Measurements from ENCODE around the gene GPC6.

Gene GPC6

DNA sequence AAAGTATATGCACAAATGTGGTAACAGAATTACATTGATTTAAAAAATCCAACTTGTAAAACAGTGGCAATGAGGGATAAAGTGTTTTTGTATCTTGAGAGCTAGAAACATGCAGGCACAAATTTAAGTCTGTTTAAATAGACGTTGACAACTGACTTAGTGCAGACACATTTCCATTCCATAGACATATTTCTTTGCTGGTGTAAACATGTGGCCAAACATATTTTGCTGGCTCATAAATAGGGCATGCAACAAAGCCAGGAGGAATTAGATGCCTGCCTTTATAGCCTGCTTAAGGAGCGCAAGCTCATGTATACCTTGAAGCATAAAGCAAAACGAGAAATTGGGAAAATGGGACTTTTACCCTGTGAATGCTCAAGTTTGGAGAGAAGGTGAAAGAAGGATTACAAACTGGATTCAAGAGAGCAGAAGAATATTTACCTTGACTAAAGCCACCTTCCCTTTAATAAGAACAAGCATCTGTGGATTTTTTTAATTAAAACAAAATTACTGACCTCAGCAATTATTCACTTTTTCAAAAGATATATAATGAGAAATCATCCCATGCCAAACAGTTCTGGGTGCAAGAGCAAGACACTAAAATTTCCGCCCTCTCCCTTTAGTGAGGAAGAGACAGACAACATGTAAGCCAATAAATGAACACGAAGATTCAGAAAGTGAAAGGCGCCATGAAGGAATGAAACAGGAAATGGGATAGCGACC, 1181.9 kb downstream of the GPC6 start:
- no peak for DNase-seq (ENCODE audit: low read depth)
- TF ChIP-seq, protein P1, sequence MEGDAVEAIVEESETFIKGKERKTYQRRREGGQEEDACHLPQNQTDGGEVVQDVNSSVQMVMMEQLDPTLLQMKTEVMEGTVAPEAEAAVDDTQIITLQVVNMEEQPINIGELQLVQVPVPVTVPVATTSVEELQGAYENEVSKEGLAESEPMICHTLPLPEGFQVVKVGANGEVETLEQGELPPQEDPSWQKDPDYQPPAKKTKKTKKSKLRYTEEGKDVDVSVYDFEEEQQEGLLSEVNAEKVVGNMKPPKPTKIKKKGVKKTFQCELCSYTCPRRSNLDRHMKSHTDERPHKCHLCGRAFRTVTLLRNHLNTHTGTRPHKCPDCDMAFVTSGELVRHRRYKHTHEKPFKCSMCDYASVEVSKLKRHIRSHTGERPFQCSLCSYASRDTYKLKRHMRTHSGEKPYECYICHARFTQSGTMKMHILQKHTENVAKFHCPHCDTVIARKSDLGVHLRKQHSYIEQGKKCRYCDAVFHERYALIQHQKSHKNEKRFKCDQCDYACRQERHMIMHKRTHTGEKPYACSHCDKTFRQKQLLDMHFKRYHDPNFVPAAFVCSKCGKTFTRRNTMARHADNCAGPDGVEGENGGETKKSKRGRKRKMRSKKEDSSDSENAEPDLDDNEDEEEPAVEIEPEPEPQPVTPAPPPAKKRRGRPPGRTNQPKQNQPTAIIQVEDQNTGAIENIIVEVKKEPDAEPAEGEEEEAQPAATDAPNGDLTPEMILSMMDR (IDR thresholded peaks at IDR 0.05; ENCODE audit: low read depth, low read length, missing control alignments): no peak
- H3K4me3 ChIP-seq (ENCODE audit: low read depth, low read length): no peak overlapping the region

DNA sequence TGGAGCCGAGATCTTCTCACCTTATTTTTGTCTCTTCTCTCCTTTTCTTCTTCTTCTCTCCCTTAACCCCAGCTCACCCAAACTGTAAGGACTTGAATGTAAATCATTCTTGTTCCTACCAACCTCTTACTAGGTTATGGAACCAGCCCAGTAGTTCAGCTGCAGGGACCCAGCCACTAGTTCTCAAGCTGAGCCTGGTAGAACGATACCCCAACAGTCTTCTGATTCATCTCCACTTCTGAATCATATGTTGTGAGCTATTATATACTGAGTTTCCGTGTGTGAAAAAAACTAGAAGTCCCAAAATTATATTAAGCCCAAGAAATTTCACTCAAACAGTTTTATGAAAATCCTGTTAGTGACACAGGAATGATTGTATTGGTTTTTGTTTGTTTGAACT, 1185.1 kb downstream of the GPC6 start:
- no peak for DNase-seq (ENCODE audit: low read depth)
- no peak overlapping the region for H3K4me3 ChIP-seq (ENCODE audit: low read depth, low read length)
- TF ChIP-seq, protein P1 (IDR thresholded peaks at IDR 0.05; ENCODE audit: low read depth, low read length, missing control alignments): no peak

DNA sequence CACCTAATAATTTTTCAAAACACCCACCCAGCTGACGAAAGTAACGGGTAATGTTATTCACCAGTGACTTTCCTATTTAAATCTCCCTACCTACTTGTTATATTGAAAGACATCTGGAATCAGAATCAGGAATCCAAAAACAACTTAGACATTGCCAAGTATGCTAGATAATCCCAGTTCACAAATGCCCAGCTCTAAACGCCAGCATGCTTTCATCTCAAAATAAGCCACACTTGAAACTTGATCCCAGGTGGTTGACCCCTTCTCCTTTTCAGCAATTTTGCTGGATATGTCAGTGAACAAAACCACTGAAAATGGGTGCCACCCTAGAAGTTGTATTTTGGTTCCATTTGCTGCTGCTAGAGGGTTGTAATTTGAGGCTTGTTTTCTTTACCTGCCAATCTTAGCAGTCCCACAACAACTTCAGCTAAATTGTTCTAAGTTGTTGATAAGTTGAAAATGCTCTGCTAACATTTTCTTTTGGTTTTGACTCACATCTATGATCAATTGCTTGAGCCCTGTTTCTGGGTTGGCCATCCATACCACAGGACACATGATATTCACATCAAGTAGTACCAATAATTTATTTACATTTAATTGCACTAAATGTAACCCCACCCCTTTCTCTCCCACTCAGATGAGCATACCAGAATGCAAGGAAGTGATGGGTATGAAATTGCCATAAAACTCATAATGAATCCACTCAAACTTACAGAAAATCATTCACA, 1186.4 kb downstream of the GPC6 start:
- no peak for DNase-seq (ENCODE audit: low read depth)
- TF ChIP-seq, protein P1 (IDR thresholded peaks at IDR 0.05; ENCODE audit: low read depth, low read length, missing control alignments): no peak
- H3K4me3 ChIP-seq (ENCODE audit: low read depth, low read length): no peak overlapping the region

DNA sequence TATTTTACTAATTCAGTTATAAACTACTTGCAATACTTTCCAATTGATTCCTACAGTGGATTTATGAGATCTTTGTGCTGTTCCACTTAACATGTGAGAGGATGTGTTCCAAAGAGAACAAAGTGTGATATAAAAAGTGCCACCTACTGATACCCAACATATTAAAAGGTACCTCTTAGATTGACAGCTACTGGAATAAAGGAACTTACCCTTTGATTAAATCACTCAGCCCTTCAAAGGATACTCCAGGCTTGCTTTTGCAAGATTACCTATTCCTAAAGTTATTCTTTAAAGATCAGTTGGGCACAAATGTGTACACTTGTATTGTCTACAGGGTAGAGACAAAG, 1187.0 kb downstream of the GPC6 start:
- no peak overlapping the region for H3K4me3 ChIP-seq (ENCODE audit: low read depth, low read length)
- TF ChIP-seq, protein P1 (IDR thresholded peaks at IDR 0.05; ENCODE audit: low read depth, low read length, missing control alignments): no peak
- no peak for DNase-seq (ENCODE audit: low read depth)

DNA sequence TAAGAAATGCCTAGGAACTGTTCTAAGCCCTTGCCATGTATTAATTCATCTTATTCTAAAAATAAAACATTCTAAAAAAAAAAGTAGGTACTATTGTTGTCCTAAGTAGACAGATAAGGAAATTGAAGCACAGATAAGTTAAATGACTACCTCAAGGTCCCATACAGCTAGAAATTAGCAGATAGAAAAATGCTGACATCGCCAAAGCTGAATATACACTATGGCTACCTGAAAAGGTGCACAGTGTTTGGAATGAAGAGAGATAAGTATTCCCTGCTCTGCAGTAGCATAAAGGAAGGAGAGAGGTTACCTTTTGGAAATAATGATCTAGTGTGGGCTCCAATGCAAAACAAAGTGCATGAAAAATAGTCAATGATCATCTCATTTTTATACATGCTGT, 1187.5 kb downstream of the GPC6 start:
- no peak for DNase-seq (ENCODE audit: low read depth)
- H3K4me3 ChIP-seq (ENCODE audit: low read depth, low read length): no peak overlapping the region
- TF ChIP-seq, protein P1 (IDR thresholded peaks at IDR 0.05; ENCODE audit: low read depth, low read length, missing control alignments): no peak

DNA sequence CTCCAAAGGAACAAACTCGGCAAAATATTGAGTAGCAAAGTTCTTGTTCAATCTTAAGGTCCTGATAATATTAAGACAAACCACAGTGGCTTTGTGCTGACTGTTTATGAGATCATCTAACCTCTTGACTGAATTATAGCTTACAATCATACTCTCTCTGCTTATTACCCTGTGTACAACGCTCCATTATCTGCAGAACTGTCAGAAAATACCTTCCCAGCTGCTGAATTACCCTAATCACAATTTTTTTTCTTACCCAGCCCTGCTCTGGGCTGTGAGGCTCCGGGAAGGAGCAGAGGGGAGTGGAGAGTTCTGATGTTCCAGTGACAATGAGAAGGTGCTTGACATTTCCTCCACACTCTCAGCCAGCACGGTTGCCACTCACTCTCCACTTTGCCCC, 1188.1 kb downstream of the GPC6 start:
- TF ChIP-seq, protein P1 (IDR thresholded peaks at IDR 0.05; ENCODE audit: low read depth, low read length, missing control alignments): no peak
- no peak overlapping the region for H3K4me3 ChIP-seq (ENCODE audit: low read depth, low read length)
- no peak for DNase-seq (ENCODE audit: low read depth)

Measured in GM12864 (cell line).